ENCODE data around the gene HTT. TPM values are rescaled to one million over a fixed set of nuclear protein-coding genes. Genes with fewer than 3 reads are reported as not detected.

HTT gene
- total RNA-seq, 4 donors from 2014 or later: 49.6 to 155 (median 83.1) TPM

GRCh38 chr4:3220476-3221183 is 146.1 kb downstream of the HTT start:
- DNase-seq: no peak
- H3K4me3 ChIP-seq (replicated peaks in 1 of 3): no peak overlapping the region
- no peaks in the 10 kb centered on the region for H3K27me3 ChIP-seq
- H3K4me1 ChIP-seq: no peaks in the 10 kb centered on the region
- no peak for TF ChIP-seq POLR2A (IDR thresholded peaks at IDR 0.05)
- TF ChIP-seq, protein P1, sequence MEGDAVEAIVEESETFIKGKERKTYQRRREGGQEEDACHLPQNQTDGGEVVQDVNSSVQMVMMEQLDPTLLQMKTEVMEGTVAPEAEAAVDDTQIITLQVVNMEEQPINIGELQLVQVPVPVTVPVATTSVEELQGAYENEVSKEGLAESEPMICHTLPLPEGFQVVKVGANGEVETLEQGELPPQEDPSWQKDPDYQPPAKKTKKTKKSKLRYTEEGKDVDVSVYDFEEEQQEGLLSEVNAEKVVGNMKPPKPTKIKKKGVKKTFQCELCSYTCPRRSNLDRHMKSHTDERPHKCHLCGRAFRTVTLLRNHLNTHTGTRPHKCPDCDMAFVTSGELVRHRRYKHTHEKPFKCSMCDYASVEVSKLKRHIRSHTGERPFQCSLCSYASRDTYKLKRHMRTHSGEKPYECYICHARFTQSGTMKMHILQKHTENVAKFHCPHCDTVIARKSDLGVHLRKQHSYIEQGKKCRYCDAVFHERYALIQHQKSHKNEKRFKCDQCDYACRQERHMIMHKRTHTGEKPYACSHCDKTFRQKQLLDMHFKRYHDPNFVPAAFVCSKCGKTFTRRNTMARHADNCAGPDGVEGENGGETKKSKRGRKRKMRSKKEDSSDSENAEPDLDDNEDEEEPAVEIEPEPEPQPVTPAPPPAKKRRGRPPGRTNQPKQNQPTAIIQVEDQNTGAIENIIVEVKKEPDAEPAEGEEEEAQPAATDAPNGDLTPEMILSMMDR (IDR thresholded peaks at IDR 0.05): no peak
- H3K9me3 ChIP-seq: no peaks in the 10 kb centered on the region
- peaks cover 60 to 86% of the 10 kb centered on the region in 2 donors for H3K36me3 ChIP-seq
- intact Hi-C loops (cut with DNase I): no loop called here
- H3K27ac ChIP-seq: no peak overlapping the region
- WGBS, 2 donors: 82 to 88% methylated on average over 8 of the region's 8 CpGs

GRCh38 chr4:3221184-3221494 is 146.7 kb downstream of the HTT start:
- H3K36me3 ChIP-seq: peaks cover 55 to 83% of the 10 kb centered on the region in 2 donors

GRCh38 chr4:3221996-3222395 is 147.5 kb downstream of the HTT start:
- peaks cover 52 to 78% of the 10 kb centered on the region in 2 donors for H3K36me3 ChIP-seq
- no peaks in the 10 kb centered on the region for H3K27me3 ChIP-seq
- WGBS, 2 donors: 90 to 94% methylated on average over 12 of the region's 12 CpGs
- H3K9me3 ChIP-seq: no peaks in the 10 kb centered on the region
- no peaks in the 10 kb centered on the region for H3K4me1 ChIP-seq
- no peak overlapping the region for H3K4me3 ChIP-seq (replicated peaks in 1 of 3)
- TF ChIP-seq, protein P1 (IDR thresholded peaks at IDR 0.05): no peak
- TF ChIP-seq POLR2A (IDR thresholded peaks at IDR 0.05): no peak
- no peak overlapping the region for H3K27ac ChIP-seq
- intact Hi-C loops (cut with DNase I): no loop called here
- no peak for DNase-seq

More at GRCh38 chr4:3221184-3221494, 146.7 kb downstream of the HTT start:
- Histone ChIP-seq H3K27ac (no peak overlapping the region), H3K9me3 (no peaks in the 10 kb centered on the region), H3K27me3 (no peaks in the 10 kb centered on the region), H3K4me1 (no peaks in the 10 kb centered on the region), H3K4me3 (replicated peaks in 1 of 3) (no peak overlapping the region)
- TF ChIP-seq, protein P1 (IDR thresholded peaks at IDR 0.05): no peak
- no peak for TF ChIP-seq POLR2A (IDR thresholded peaks at IDR 0.05)
- intact Hi-C loops (cut with DNase I): no loop called here
- WGBS, 2 donors: 91 to 93% methylated on average over 8 of the region's 8 CpGs
- no peak for DNase-seq

- TF ChIP-seq, protein P1 (IDR thresholded peaks at IDR 0.05): no peak
- no peak for TF ChIP-seq POLR2A (IDR thresholded peaks at IDR 0.05)
- WGBS, 2 donors: 95% methylated on average over 8 to 10 of the region's 11 CpGs
- intact Hi-C loops (cut with DNase I): no loop called here
- Histone ChIP-seq H3K27ac (no peak overlapping the region), H3K27me3 (no peaks in the 10 kb centered on the region), H3K9me3 (no peaks in the 10 kb centered on the region), H3K4me3 (replicated peaks in 1 of 3) (no peak overlapping the region), H3K36me3 (peaks cover 43 to 69% of the 10 kb centered on the region in 2 donors), H3K4me1 (no peaks in the 10 kb centered on the region)
- no peak for DNase-seq
Measured at GRCh38 chr4:3223346-3223745, 148.9 kb downstream of the HTT start.

DNA sequence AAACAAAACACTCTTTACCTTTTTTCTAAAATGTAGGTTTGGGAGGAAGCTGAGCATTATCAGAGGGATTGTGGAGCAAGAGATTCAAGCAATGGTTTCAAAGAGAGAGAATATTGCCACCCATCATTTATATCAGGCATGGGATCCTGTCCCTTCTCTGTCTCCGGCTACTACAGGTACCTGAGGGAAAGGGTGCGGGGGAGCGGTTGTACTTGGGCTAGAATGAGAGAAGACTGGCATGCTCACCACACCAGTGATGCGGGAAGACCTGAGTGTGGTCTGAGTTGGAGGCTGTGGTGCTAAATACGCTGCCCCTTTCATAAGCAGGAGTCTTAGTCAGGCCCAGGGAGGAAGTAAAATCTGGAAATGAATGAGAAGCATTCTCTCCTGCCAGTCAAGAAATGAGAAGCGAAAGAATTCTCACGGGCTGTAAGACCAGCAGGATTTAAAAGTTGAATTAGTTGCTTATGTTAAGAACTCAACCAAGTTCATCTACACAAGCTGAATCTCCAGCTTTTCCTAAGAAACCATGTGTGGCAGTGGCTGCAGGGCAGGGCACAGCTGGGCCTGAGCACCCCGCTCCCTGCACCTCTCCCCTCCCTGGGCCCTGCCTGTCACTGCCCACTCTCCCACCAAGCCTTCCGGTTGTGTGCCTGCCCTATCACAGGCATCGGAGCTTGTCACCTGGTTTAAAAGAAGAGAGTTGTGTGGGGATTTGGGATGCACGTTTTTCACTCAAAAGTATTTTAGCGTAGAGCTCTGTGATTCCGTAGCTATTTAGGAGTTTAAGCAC is 149.7 kb downstream of the HTT start:
- no peaks in the 10 kb centered on the region for H3K27me3 ChIP-seq
- TF ChIP-seq, protein P1 (IDR thresholded peaks at IDR 0.05): no peak
- no peak for TF ChIP-seq POLR2A (IDR thresholded peaks at IDR 0.05)
- 93 to 96% methylated on average over 13 of the region's 13 CpGs for WGBS, 2 donors
- H3K4me1 ChIP-seq: no peaks in the 10 kb centered on the region
- no peak overlapping the region for H3K4me3 ChIP-seq (replicated peaks in 1 of 3)
- no peaks in the 10 kb centered on the region for H3K9me3 ChIP-seq
- H3K27ac ChIP-seq: no peak overlapping the region
- intact Hi-C loops (cut with DNase I): no loop called here
- peaks cover 43 to 70% of the 10 kb centered on the region in 2 donors for H3K36me3 ChIP-seq
- DNase-seq: no peak
